Effector memory CD8-positive, alpha-beta T cell (primary cell): Measurements from ENCODE around the gene EEPD1.
A peak's percentile ranks its signal among the peaks of the same experiment; 100 is the strongest.

Experiments
- ATAC-seq: fragments of 150-1000 bp; cut with Tn5 transposase; replicated peaks from 2 replicates; pipeline ENCODE4 v1.10.0; 2021; ENCODE audit warnings: mild to moderate bottlenecking, moderate library complexity
- DNase-seq, 3 experiments: peaks; one replicate each; pipeline ENCODE4 v3.0.0; 2021
- H3K27ac Mint-ChIP-seq, 2 donors: one replicate each; pipeline ENCODE4 v1.8.0; 2022; ENCODE audit warnings: mild to moderate bottlenecking in 2 of 2, mixed read lengths in 2 of 2, moderate library complexity in 2 of 2
- H3K27me3 Mint-ChIP-seq, 2 donors: one replicate each; pipeline ENCODE4 v1.8.0; 2022; ENCODE audit warnings: mixed read lengths in 2 of 2
- H3K36me3 Mint-ChIP-seq: one replicate; pipeline ENCODE4 v1.8.0; 2022; ENCODE audit warnings: mild to moderate bottlenecking, moderate library complexity, mixed read lengths; ENCODE audit not compliant: insufficient read depth
- H3K4me1 Mint-ChIP-seq, 2 donors: one replicate each; pipeline ENCODE4 v1.8.0; 2022; ENCODE audit warnings: low read depth in 2 of 2, mixed read lengths in 2 of 2
- H3K4me3 Mint-ChIP-seq, 2 donors: one replicate each; pipeline ENCODE4 v1.8.0; 2022; ENCODE audit warnings: mild to moderate bottlenecking in 2 of 2, mixed read lengths in 2 of 2, moderate library complexity in 2 of 2
- H3K9me3 Mint-ChIP-seq, 2 donors: one replicate each; pipeline ENCODE4 v1.8.0; 2022; ENCODE audit warnings: mixed read lengths in 2 of 2

EEPD1 gene

GRCh38 chr7:36192877-36193276 is 39.8 kb downstream of the EEPD1 start:
- no peak overlapping the region for H3K27ac Mint-ChIP-seq
- no peak for ATAC-seq
- no peaks in the 10 kb centered on the region for H3K4me1 Mint-ChIP-seq
- peaks cover 0 to 5% of the 10 kb centered on the region in 2 donors for H3K27me3 Mint-ChIP-seq
- H3K9me3 Mint-ChIP-seq = no peaks in the 10 kb centered on the region
- no peak for DNase-seq
- H3K36me3 Mint-ChIP-seq = peaks cover 3% of the 10 kb centered on the region
- no peak overlapping the region for H3K4me3 Mint-ChIP-seq

GRCh38 chr7:36198854-36199266 is 45.8 kb downstream of the EEPD1 start:
- no peaks in the 10 kb centered on the region for H3K36me3 Mint-ChIP-seq
- ATAC-seq (peak; percentile 39), DNase-seq (no peak)
- H3K27ac Mint-ChIP-seq = peak overlapping the region in 1 of 2 donors; percentile 32
- H3K4me1 Mint-ChIP-seq = peaks cover 0 to 27% of the 10 kb centered on the region in 2 donors
- H3K4me3 Mint-ChIP-seq = no peak overlapping the region
- H3K27me3 Mint-ChIP-seq = peaks cover 0 to 5% of the 10 kb centered on the region in 2 donors
- H3K9me3 Mint-ChIP-seq = no peaks in the 10 kb centered on the region

GRCh38 chr7:36199329-36199728 is 46.3 kb downstream of the EEPD1 start:
- Mint-ChIP-seq H3K9me3 (no peaks in the 10 kb centered on the region), H3K27me3 (peaks cover 0 to 5% of the 10 kb centered on the region in 2 donors), H3K36me3 (no peaks in the 10 kb centered on the region), H3K4me1 (peaks cover 0 to 29% of the 10 kb centered on the region in 2 donors), H3K27ac (peak overlapping the region in 1 of 2 donors; percentile 32), H3K4me3 (no peak overlapping the region)
- ATAC-seq = no peak
- no peak for DNase-seq

- Mint-ChIP-seq H3K4me3 (no peak overlapping the region), H3K27ac (peak overlapping the region in 1 of 2 donors; percentile 47), H3K27me3 (no peaks in the 10 kb centered on the region), H3K36me3 (no peaks in the 10 kb centered on the region), H3K9me3 (no peaks in the 10 kb centered on the region), H3K4me1 (peaks cover 0 to 29% of the 10 kb centered on the region in 2 donors)
- DNase-seq (no peak), ATAC-seq (no peak)
Observed at GRCh38 chr7:36201122-36201723, 48.2 kb downstream of the EEPD1 start.

GRCh38 chr7:36202398-36202797 is 49.3 kb downstream of the EEPD1 start:
- Mint-ChIP-seq H3K9me3 (no peaks in the 10 kb centered on the region), H3K4me3 (no peak overlapping the region), H3K27ac (peak overlapping the region in 1 of 2 donors; percentile 47), H3K36me3 (no peaks in the 10 kb centered on the region), H3K27me3 (no peaks in the 10 kb centered on the region), H3K4me1 (peaks cover 0 to 31% of the 10 kb centered on the region in 2 donors)
- DNase-seq (no peak), ATAC-seq (peak; percentile 69)

GRCh38 chr7:36203071-36203790 is 50.2 kb downstream of the EEPD1 start:
- peak overlapping the region in 1 of 2 donors; percentile 47 for H3K27ac Mint-ChIP-seq
- ATAC-seq = no peak

GRCh38 chr7:36204044-36204663 is 51.1 kb downstream of the EEPD1 start:
- Mint-ChIP-seq H3K4me3 (no peak overlapping the region), H3K36me3 (peaks cover 10% of the 10 kb centered on the region), H3K27me3 (no peaks in the 10 kb centered on the region), H3K4me1 (peaks cover 1 to 39% of the 10 kb centered on the region in 2 donors), H3K27ac (peak overlapping the region in 1 of 2 donors; percentile 41), H3K9me3 (no peaks in the 10 kb centered on the region)
- DNase-seq (no peak), ATAC-seq (no peak)

More at GRCh38 chr7:36203071-36203790, 50.2 kb downstream of the EEPD1 start:
- DNase-seq = no peak
- H3K4me3 Mint-ChIP-seq = no peak overlapping the region
- H3K27me3 Mint-ChIP-seq = no peaks in the 10 kb centered on the region
- peaks cover 8% of the 10 kb centered on the region for H3K36me3 Mint-ChIP-seq
- no peaks in the 10 kb centered on the region for H3K9me3 Mint-ChIP-seq
- H3K4me1 Mint-ChIP-seq = peaks cover 0 to 39% of the 10 kb centered on the region in 2 donors

- Mint-ChIP-seq H3K4me1 (peaks cover 5 to 44% of the 10 kb centered on the region in 2 donors), H3K27me3 (no peaks in the 10 kb centered on the region), H3K4me3 (no peak overlapping the region), H3K36me3 (peaks cover 10% of the 10 kb centered on the region), H3K9me3 (no peaks in the 10 kb centered on the region), H3K27ac (no peak overlapping the region)
- DNase-seq (no peak), ATAC-seq (no peak)
Observed at GRCh38 chr7:36204929-36205635, 52.0 kb downstream of the EEPD1 start.

GRCh38 chr7:36205803-36206202 is 52.7 kb downstream of the EEPD1 start:
- Mint-ChIP-seq H3K27me3 (peaks cover 0 to 5% of the 10 kb centered on the region in 2 donors), H3K27ac (no peak overlapping the region), H3K4me3 (no peak overlapping the region), H3K9me3 (no peaks in the 10 kb centered on the region), H3K36me3 (peaks cover 10% of the 10 kb centered on the region), H3K4me1 (peaks cover 8 to 45% of the 10 kb centered on the region in 2 donors)
- no peak for DNase-seq
- ATAC-seq = no peak

GRCh38 chr7:36207451-36208291 is 54.6 kb downstream of the EEPD1 start:
- H3K4me3 Mint-ChIP-seq = peak overlapping the region in 1 of 2 donors; percentile 54
- ATAC-seq = peak; percentile 65
- H3K9me3 Mint-ChIP-seq = no peaks in the 10 kb centered on the region
- H3K27me3 Mint-ChIP-seq = peaks cover 0 to 7% of the 10 kb centered on the region in 2 donors
- peaks cover 10% of the 10 kb centered on the region for H3K36me3 Mint-ChIP-seq
- peak in 2 of 3 experiments; percentile 66 to 70 for DNase-seq
- H3K27ac Mint-ChIP-seq = peak overlapping the region in 1 of 2 donors; percentile 91
- H3K4me1 Mint-ChIP-seq = peaks cover 8 to 34% of the 10 kb centered on the region in 2 donors

GRCh38 chr7:36208426-36208825 is 55.4 kb downstream of the EEPD1 start:
- Mint-ChIP-seq H3K36me3 (peaks cover 10% of the 10 kb centered on the region), H3K4me1 (peaks cover 8 to 30% of the 10 kb centered on the region in 2 donors), H3K27me3 (peaks cover 0 to 7% of the 10 kb centered on the region in 2 donors), H3K27ac (peak overlapping the region in 1 of 2 donors; percentile 91), H3K9me3 (no peaks in the 10 kb centered on the region), H3K4me3 (peak overlapping the region in 1 of 2 donors; percentile 54)
- no peak for DNase-seq
- no peak for ATAC-seq

- H3K36me3 Mint-ChIP-seq = peaks cover 10% of the 10 kb centered on the region
Observed at GRCh38 chr7:36208997-36209813, 56.2 kb downstream of the EEPD1 start.

More at GRCh38 chr7:36208997-36209813, 56.2 kb downstream of the EEPD1 start:
- peak overlapping the region in 1 of 2 donors; percentile 60 for H3K4me3 Mint-ChIP-seq
- H3K27ac Mint-ChIP-seq = peak overlapping the region in 1 of 2 donors; percentile 91
- ATAC-seq = peak; percentile 78
- peaks cover 0 to 7% of the 10 kb centered on the region in 2 donors for H3K27me3 Mint-ChIP-seq
- peak in 2 of 3 experiments; percentile 40 to 51 for DNase-seq
- no peaks in the 10 kb centered on the region for H3K9me3 Mint-ChIP-seq
- H3K4me1 Mint-ChIP-seq = peaks cover 8 to 28% of the 10 kb centered on the region in 2 donors
